ENCODE data around the gene MYH10. TPM values are rescaled to one million over a fixed set of nuclear protein-coding genes. Genes with fewer than 3 reads are reported as not detected.

The MYH10 gene
- total RNA-seq, 1 experiment from 2014 or later: 71.6 TPM

GRCh38 chr17:8473451-8474192 is 156.9 kb downstream of the MYH10 start:
- no peak for DNase-seq (ENCODE audit: low read depth, low spot score)
- in situ Hi-C loops (cut with HindIII; ENCODE audit: low pct_unique_long_range_greater_than_20kb, low sequenced_read_pairs): no loop called here

- DNase-seq (ENCODE audit: low read depth, low spot score): no peak
- in situ Hi-C loops (cut with HindIII; ENCODE audit: low pct_unique_long_range_greater_than_20kb, low sequenced_read_pairs): no loop called here
These were observed 157.9 kb downstream of the MYH10 start for GRCh38 chr17:8472663-8473062.

GRCh38 chr17:8470447-8471047 is 160.0 kb downstream of the MYH10 start:
- in situ Hi-C loops (cut with HindIII; ENCODE audit: low pct_unique_long_range_greater_than_20kb, low sequenced_read_pairs): no loop called here
- DNase-seq (ENCODE audit: low read depth, low spot score): no peak

DNA sequence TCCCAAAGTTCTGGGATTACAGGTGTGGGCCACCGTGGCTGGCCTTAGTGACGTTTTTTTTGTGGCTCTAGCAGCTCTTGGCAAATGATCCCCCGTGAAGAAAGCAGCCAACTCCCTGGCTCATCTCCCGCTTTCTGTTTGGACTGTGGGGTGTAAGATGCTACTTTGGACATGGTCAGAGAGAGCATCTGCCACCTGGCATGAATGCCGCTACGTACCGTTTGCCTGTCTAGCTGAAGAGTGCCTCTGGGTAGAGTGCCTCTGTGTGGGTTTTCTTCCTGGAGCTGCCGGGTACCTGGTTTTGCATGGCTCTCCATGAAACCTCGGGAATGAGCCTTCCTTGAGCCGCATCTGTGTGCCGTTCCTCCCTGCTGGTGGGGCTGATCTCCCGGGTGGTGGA is 160.6 kb downstream of the MYH10 start:
- DNase-seq (ENCODE audit: low read depth, low spot score): no peak
- in situ Hi-C loops (cut with HindIII; ENCODE audit: low pct_unique_long_range_greater_than_20kb, low sequenced_read_pairs): no loop called here

DNA sequence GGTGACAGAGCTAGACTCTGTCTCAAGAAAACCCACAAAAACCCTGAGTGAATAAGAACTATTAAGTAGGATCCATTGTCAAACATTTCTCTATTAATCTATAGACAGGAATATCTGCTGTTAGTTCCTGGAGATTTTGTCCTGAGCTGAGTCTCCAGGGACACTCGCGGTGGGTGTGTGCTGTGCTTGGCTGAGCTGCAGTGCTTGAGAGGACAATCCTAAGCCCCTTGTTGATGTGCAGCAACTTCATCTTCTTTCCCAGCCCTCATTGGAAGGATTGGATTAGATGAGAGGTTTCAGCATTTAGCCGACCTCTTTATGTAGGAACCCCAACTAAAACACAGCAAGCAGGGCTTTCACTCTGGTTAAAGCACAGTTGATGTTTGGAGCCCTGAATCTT is 161.5 kb downstream of the MYH10 start:
- no peak for DNase-seq (ENCODE audit: low read depth, low spot score)
- in situ Hi-C loops (cut with HindIII; ENCODE audit: low pct_unique_long_range_greater_than_20kb, low sequenced_read_pairs): no loop called here

DNA sequence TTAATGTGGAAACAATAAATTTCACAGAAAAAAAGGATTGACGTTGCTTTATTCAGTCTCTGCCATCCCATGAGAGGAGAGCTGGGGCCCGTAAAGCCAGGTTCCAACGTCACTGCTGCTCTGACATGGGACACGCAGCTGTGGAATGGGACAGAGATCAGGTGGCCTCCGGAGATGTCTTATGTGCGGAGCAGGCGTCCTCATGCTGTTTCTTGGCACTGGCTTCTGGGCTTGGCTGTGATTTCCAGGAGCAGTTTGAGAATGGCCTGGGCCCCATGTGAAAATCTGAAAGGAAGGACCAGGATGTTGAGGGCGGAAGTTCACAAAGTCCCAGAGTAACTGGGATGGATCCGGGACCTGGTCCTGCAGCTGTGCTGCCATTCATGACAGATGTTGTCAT is 162.4 kb downstream of the MYH10 start:
- no peak for DNase-seq (ENCODE audit: low read depth, low spot score)
- in situ Hi-C loops (cut with HindIII; ENCODE audit: low pct_unique_long_range_greater_than_20kb, low sequenced_read_pairs): no loop called here

GRCh38 chr17:8467527-8467926 is 163.0 kb downstream of the MYH10 start:
- no peak for DNase-seq (ENCODE audit: low read depth, low spot score)
- in situ Hi-C loops (cut with HindIII; ENCODE audit: low pct_unique_long_range_greater_than_20kb, low sequenced_read_pairs): no loop called here

DNA sequence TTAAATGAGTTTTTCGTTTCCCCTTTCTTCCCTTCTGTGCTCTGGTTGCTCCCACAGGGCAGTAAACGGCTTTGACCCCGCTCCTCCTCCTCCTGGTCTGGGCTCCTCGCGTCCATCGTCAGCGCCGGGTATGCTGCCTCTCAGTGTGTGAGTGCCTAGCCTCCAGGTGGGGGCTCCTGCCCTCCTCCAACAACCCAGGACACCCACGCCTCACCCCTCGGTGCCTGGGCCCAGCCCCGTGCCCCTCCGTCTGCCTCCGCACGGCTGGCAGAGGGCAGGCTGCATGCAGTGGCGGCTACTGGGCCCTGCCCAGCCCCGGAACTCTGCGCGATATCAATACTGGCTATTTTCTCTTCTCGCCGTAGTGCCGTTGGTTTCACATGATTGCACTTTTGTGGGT is 163.7 kb downstream of the MYH10 start:
- no peak for DNase-seq (ENCODE audit: low read depth, low spot score)
- in situ Hi-C loops (cut with HindIII; ENCODE audit: low pct_unique_long_range_greater_than_20kb, low sequenced_read_pairs): no loop called here

GRCh38 chr17:8466456-8466855 is 164.1 kb downstream of the MYH10 start:
- DNase-seq (ENCODE audit: low read depth, low spot score): no peak
- in situ Hi-C loops (cut with HindIII; ENCODE audit: low pct_unique_long_range_greater_than_20kb, low sequenced_read_pairs): no loop called here

DNA sequence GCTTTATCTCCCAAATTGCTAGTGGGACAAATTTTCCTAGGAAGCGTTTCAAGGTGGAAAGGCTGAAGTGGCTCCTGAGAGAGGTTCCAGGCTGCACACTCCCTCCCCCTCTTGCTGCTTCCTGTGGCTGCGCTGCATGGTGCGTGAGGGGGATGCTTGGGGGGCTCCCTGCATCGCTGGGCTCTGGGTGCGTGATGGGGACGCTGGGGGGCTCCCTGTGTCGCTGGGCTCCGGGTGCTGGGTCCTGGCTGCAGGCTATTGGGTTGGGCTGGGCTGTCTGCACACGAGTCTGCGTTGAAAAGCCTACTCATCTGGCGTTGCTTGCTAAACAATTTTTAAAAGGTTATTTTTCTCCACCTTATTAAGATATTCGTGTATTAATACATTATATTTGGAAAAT is 164.8 kb downstream of the MYH10 start:
- no peak for DNase-seq (ENCODE audit: low read depth, low spot score)
- in situ Hi-C loops (cut with HindIII; ENCODE audit: low pct_unique_long_range_greater_than_20kb, low sequenced_read_pairs): no loop called here

- no peak for DNase-seq (ENCODE audit: low read depth, low spot score)
- in situ Hi-C loops (cut with HindIII; ENCODE audit: low pct_unique_long_range_greater_than_20kb, low sequenced_read_pairs): no loop called here
These were observed 165.2 kb downstream of the MYH10 start for GRCh38 chr17:8465356-8465755.

- in situ Hi-C loops (cut with HindIII; ENCODE audit: low pct_unique_long_range_greater_than_20kb, low sequenced_read_pairs): no loop called here
- no peak for DNase-seq (ENCODE audit: low read depth, low spot score)
These were observed 165.6 kb downstream of the MYH10 start for GRCh38 chr17:8464941-8465340.

DNA sequence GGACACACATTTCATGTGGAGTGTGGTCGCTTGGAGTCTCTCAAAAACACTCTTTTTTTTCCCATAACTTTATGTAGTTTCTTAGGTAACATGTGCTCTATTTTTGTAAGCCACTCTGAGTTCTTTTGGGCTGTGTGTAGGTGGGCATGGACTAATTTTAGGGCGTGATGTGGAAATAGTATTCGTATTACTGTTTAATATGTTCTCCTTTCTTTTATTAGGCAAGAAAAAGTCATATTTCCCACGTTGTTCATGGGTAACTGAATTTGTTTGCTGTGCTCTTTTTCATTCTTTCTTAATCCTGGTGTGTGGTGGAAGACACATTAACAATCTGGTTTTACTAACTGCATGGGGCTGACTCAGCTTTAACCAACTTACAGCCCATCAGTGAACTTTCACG is 167.4 kb downstream of the MYH10 start:
- no peak for DNase-seq (ENCODE audit: low read depth, low spot score)
- in situ Hi-C loops (cut with HindIII; ENCODE audit: low pct_unique_long_range_greater_than_20kb, low sequenced_read_pairs): no loop called here

DNA sequence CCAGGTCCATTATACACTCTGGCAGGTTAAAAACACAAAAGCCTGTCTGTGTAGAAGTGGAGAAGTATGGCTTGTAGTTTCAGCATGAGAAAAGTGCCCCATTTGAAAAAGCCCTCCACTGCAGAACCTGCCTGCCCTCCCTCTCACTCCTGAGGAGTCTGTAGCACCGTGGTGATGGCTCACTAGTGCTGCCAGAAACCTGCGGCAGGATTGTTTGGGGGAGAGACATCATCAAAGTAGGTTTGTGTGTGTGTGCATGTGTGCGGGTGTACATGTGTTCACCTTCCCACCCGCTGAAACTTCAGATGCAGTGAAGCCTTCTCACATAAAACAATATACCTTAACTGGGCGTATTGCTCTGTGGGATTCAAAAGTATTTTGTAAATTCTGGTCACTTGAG is 168.0 kb downstream of the MYH10 start:
- in situ Hi-C loops (cut with HindIII; ENCODE audit: low pct_unique_long_range_greater_than_20kb, low sequenced_read_pairs): no loop called here
- no peak for DNase-seq (ENCODE audit: low read depth, low spot score)

DNA sequence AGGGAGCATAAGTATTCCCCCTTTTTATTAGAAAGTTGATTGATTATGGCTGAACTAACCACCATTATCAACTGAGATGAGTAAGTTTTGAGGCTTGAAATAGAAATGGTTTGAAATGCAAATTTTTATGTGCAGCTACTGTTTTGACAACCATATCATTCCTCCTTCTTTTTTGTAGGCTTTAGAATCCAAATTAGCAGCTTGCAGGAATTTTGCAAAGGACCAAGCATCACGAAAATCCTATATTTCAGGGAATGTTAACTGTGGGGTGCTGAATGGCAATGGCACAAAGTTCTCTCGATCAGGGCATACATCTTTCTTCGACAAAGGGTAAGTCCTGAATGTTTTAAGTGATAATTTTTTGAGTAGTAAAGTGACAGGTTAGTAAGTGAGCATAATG is 170.7 kb downstream of the MYH10 start:
- DNase-seq (ENCODE audit: low read depth, low spot score): no peak
- in situ Hi-C loops (cut with HindIII; ENCODE audit: low pct_unique_long_range_greater_than_20kb, low sequenced_read_pairs): no loop called here

DNA sequence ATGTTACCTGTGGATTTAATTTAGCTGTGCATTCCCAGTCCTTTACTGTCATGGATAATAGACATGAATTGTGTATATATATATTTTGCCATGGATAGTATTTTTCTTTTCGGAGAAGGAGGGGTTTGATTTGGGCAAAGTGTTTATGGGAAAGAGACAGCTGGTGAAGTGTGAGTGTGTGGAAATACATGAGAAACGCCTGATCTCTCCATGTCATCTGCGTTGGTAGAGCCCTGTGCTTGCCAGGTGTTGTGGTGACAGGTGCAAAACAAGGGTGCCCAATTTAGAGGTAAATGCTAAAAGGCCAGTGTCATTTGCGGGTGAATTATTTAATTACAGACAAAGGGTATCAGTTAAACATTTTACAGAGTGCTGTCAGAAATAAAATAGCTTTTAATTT is 171.4 kb downstream of the MYH10 start:
- DNase-seq (ENCODE audit: low read depth, low spot score): no peak
- in situ Hi-C loops (cut with HindIII; ENCODE audit: low pct_unique_long_range_greater_than_20kb, low sequenced_read_pairs): no loop called here

GRCh38 chr17:8458128-8458527 is 172.4 kb downstream of the MYH10 start:
- no peak for DNase-seq (ENCODE audit: low read depth, low spot score)
- in situ Hi-C loops (cut with HindIII; ENCODE audit: low pct_unique_long_range_greater_than_20kb, low sequenced_read_pairs): no loop called here

- DNase-seq (ENCODE audit: low read depth, low spot score): no peak
- in situ Hi-C loops (cut with HindIII; ENCODE audit: low pct_unique_long_range_greater_than_20kb, low sequenced_read_pairs): no loop called here
These were observed 174.8 kb downstream of the MYH10 start for GRCh38 chr17:8455665-8456209.

DNA sequence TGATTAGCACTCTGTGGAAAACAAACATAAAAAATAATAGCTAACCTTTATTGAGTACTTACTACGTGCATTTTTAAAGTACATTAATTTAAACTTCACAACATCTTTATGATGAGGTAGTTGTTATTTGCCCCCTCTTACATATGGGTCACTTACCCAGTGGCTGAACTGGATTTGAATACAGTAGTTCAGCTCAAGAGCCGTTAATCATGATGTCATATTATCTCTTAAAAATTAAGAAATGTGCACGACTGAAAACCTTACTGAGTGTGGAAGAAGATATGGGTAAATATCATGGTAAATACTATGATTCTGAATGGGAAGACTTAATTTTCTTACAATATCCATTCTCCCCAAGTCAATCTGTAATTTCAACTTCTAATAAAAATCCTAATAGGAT is 177.2 kb downstream of the MYH10 start:
- in situ Hi-C loops (cut with HindIII; ENCODE audit: low pct_unique_long_range_greater_than_20kb, low sequenced_read_pairs): no loop called here
- DNase-seq (ENCODE audit: low read depth, low spot score): no peak

Data from SK-MEL-5 (cell line).